ENCODE measurements around the gene TMEM201.

DNA sequence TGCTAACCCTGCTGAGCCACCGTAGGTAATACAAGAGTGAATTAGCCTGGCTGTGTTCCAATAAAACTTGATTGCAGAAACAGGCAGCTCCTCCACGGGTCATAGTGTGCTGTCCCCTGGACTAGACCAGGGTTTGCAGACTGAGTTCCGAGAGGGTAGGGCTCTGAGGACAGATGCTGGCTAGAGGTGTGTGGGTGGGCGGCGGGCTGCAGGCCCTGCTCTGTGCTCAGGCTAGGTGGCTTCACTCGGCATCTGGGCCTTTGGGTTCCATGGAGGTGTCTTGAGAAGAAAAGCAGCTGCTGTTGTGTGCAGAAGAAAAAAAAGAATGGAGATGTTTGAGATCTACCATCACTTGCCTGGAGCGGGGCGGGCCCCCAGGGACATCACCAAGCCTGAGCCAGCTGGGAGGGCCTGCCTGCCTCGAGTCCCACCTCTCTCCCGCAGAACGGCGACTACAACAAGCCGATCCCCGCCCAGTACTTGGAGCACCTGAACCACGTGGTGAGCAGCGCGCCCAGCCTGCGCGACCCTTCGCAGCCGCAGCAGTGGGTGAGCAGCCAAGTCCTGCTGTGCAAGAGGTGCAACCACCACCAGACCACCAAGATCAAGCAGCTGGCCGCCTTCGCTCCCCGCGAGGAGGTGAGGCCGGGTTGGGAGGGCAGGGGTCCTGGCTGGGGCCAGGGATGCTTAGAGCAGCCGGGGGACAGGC lies 7.9 kb downstream of the TMEM201 start:
- TF ChIP-seq POLR2AphosphoS5 (IDR thresholded peaks at IDR 0.05; ENCODE audit: borderline replicate concordance, low read depth, low read length) (no peak), EZH2 (IDR thresholded peaks at IDR 0.05) (no peak), FOXP2 (optimal IDR thresholded peaks at IDR 0.05; ENCODE audit: control extremely low read depth, extremely low read length, insufficient read depth) (no peak)

Measured in SK-N-MC (cell line).